GM18858 (cell line): Measurements from ENCODE around the gene KCNK10.
A peak's percentile ranks its signal among the peaks of the same experiment; 100 is the strongest.

Experiments used
- ATAC-seq: cut with Tn5 transposase; IDR thresholded peaks from one replicate; pipeline ENCODE4 v1.9.1; 2021; ENCODE audit not compliant: unreplicated experiment

Gene KCNK10, protein sequence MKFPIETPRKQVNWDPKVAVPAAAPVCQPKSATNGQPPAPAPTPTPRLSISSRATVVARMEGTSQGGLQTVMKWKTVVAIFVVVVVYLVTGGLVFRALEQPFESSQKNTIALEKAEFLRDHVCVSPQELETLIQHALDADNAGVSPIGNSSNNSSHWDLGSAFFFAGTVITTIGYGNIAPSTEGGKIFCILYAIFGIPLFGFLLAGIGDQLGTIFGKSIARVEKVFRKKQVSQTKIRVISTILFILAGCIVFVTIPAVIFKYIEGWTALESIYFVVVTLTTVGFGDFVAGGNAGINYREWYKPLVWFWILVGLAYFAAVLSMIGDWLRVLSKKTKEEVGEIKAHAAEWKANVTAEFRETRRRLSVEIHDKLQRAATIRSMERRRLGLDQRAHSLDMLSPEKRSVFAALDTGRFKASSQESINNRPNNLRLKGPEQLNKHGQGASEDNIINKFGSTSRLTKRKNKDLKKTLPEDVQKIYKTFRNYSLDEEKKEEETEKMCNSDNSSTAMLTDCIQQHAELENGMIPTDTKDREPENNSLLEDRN

GRCh38 chr14:88323086-88323522 is at the start of gene KCNK10:
TSS of gene KCNK10 (minus strand) at chr14:88323269. CDS start at chr14:88322798, 471 bp downstream.
- ATAC-seq = peak; percentile 14

- ATAC-seq = no peak
Measured at GRCh38 chr14:88369496-88369895, 46.4 kb upstream of the KCNK10 start.

GRCh38 chr14:88364710-88365413 is 41.8 kb upstream of the KCNK10 start:
- no peak for ATAC-seq

- ATAC-seq = no peak
Measured at GRCh38 chr14:88363644-88364043, 40.6 kb upstream of the KCNK10 start.

DNA sequence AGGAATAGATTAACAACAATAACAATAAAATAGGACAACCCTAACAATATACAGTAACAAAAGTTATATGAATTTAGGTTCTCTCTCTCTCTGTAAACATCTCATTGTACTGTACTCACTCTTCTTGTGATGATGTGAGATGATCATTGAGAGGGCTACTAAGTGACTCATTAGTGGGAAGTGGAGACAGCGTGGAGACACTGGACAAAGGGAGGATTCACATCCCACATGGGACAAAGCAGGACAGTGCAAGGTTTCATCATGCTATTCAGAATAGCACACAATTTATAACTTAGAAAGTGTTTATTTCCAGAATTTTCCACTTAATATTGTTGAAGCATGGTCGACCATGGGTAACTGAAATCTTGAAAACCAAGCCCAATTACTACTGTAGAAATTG is 36.4 kb upstream of the KCNK10 start:
- ATAC-seq = no peak

DNA sequence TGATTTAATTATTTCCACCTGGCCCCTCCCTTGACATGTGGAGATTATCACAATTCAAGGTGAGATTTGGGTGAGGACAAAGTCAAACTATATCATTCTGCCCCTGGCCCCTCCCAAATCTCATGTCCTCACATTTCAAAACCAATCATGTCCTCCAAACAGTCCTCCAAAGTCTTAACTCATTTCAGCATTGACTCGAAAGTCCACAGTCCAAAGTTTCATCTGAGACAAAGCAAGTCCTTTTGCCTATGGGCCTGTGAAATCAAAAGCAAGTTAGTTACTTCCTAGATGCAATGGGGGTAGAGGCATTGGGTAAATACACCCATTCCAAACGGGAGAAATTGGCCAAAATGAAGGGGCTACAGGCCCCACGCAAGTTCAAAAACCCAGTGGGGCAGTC is 31.3 kb upstream of the KCNK10 start:
- no peak for ATAC-seq

- ATAC-seq = no peak
Measured at GRCh38 chr14:88352698-88353097, 29.6 kb upstream of the KCNK10 start.

GRCh38 chr14:88351966-88352691 is 29.1 kb upstream of the KCNK10 start:
- ATAC-seq = no peak

- ATAC-seq = no peak
Measured at GRCh38 chr14:88348546-88348945, 25.5 kb upstream of the KCNK10 start.

DNA sequence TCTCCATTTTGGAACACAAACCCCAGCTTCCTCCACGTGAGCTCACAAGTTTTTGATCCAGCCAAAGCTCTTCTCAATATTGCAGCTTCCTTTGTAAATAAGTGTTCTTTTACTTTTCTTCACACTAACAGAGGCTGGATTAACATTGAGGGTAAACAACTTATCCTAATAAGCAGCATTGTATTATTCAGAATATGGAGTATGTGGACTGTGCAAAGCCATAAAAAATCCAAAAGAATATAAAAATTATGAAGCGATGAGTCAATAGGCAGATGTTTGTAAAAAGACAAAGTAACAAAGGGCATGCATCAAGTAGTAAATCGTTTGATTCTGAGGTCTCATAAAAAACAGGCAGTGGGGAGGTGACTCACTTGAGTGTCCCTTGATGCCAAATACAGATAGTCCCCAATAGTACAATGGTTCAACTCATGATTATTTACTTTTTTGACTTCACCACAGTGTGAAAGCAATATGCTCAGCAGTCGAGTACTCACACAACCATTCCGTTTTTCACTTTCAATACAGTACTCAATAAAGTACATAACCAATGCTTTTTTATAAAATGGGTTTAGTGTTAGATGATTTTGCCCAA is 23.1 kb upstream of the KCNK10 start:
- ATAC-seq = no peak

GRCh38 chr14:88342980-88343379 is 19.9 kb upstream of the KCNK10 start:
- ATAC-seq = no peak

GRCh38 chr14:88340357-88340756 is 17.3 kb upstream of the KCNK10 start:
- ATAC-seq = no peak

DNA sequence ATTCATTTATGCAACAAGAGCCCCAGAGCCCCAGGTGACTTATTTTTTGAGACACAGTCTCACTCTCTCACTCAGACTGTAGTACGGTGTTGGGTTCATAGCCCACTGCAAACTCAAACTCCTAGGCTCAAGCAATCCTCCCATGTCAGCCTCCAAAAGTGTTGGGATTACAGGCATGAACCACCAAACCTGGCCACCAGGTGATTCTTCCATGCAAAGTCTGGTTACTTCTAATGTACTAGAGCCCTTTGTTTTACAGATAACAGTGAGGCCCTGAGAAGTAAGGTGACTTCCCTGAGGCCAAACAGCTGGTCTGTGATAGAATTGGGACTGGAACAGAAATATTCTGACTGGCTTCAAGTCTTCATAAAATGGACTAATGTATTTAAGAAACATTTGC is 10.0 kb upstream of the KCNK10 start:
- ATAC-seq = no peak

- ATAC-seq = no peak
Measured at GRCh38 chr14:88327497-88327896, 4.4 kb upstream of the KCNK10 start.

GRCh38 chr14:88326352-88327103 is 3.5 kb upstream of the KCNK10 start:
- ATAC-seq = no peak

GRCh38 chr14:88325883-88326282 is 2.8 kb upstream of the KCNK10 start:
- no peak for ATAC-seq

GRCh38 chr14:88324930-88325329 is 1.9 kb upstream of the KCNK10 start:
- ATAC-seq = no peak

- ATAC-seq = no peak
Measured at GRCh38 chr14:88324491-88324890, 1.4 kb upstream of the KCNK10 start.

DNA sequence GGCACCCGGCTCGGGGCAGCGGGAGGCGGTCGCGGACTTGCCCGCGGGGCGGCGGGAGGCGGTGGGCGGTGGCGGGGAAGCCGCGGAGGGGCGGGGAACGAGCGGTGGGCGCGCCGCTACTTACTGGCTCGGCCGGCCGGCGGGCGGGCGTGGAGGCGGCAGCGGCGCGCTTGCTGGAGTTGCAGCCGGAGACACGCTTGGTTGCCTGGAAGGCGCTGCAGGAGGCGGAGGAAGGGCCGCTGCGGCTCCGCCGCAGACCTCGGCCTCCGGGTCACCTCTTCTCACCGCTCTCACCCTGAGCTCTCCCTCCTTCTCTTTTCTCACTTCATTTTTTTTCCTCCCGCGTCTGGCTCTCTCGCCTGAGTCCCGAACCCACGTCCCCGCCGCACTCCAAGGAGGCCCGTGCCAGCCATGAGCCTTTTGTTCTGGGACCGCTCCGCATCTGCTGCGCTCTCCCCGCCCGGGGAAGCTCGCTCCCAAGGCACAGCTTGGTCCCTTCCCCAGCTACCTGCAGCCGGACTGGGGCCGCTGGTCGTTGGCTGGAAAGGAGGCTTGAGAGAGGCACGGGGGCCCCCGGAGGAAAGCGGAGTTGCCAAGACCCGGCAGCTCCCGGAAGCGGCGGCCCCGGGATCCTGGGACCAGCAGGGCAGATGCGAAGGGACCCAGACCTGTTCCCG is 592 bp upstream of the KCNK10 start:
- ATAC-seq = peak; percentile 93
